ENCODE data around the gene MAD1L1.

MAD1L1 gene

GRCh38 chr7:2201686-2202360 is 30.9 kb downstream of the MAD1L1 start:
- DNase-seq (ENCODE audit: low read depth in 2 of 3, low spot score in 1 of 3): no peak

GRCh38 chr7:2201128-2201527 is 31.6 kb downstream of the MAD1L1 start:
- DNase-seq (ENCODE audit: low read depth in 2 of 3, low spot score in 1 of 3): no peak

GRCh38 chr7:2200584-2200980 is 32.2 kb downstream of the MAD1L1 start:
- no peak for DNase-seq (ENCODE audit: low read depth in 2 of 3, low spot score in 1 of 3)

GRCh38 chr7:2199956-2200583 is 32.7 kb downstream of the MAD1L1 start:
- no peak for DNase-seq (ENCODE audit: low read depth in 2 of 3, low spot score in 1 of 3)

GRCh38 chr7:2199528-2199927 is 33.2 kb downstream of the MAD1L1 start:
- DNase-seq (ENCODE audit: low read depth in 2 of 3, low spot score in 1 of 3): no peak

- no peak for DNase-seq (ENCODE audit: low read depth in 2 of 3, low spot score in 1 of 3)
Measured at GRCh38 chr7:2198760-2199159, 34.0 kb downstream of the MAD1L1 start.

- no peak for DNase-seq (ENCODE audit: low read depth in 2 of 3, low spot score in 1 of 3)
Measured at GRCh38 chr7:2198206-2198605, 34.5 kb downstream of the MAD1L1 start.

GRCh38 chr7:2197436-2198155 is 35.1 kb downstream of the MAD1L1 start:
- no peak for DNase-seq (ENCODE audit: low read depth in 2 of 3, low spot score in 1 of 3)

GRCh38 chr7:2196381-2197378 is 36.1 kb downstream of the MAD1L1 start:
- no peak for DNase-seq (ENCODE audit: low read depth in 2 of 3, low spot score in 1 of 3)

GRCh38 chr7:2195400-2196246 is 37.1 kb downstream of the MAD1L1 start:
- DNase-seq (ENCODE audit: low read depth in 2 of 3, low spot score in 1 of 3): no peak

GRCh38 chr7:2193575-2194305 is 39.0 kb downstream of the MAD1L1 start:
- DNase-seq (ENCODE audit: low read depth in 2 of 3, low spot score in 1 of 3): no peak

GRCh38 chr7:2192831-2193534 is 39.8 kb downstream of the MAD1L1 start:
- DNase-seq (ENCODE audit: low read depth in 2 of 3, low spot score in 1 of 3): no peak

GRCh38 chr7:2191016-2191415 is 41.7 kb downstream of the MAD1L1 start:
- DNase-seq (ENCODE audit: low read depth in 2 of 3, low spot score in 1 of 3): no peak

- DNase-seq (ENCODE audit: low read depth in 2 of 3, low spot score in 1 of 3): no peak
Measured at GRCh38 chr7:2190531-2190930, 42.2 kb downstream of the MAD1L1 start.

- DNase-seq (ENCODE audit: low read depth in 2 of 3, low spot score in 1 of 3): no peak
Measured at GRCh38 chr7:2186166-2186565, 46.6 kb downstream of the MAD1L1 start.

- no peak for DNase-seq (ENCODE audit: low read depth in 2 of 3, low spot score in 1 of 3)
Measured at GRCh38 chr7:2185715-2186114, 47.0 kb downstream of the MAD1L1 start.

- no peak for DNase-seq (ENCODE audit: low read depth in 2 of 3, low spot score in 1 of 3)
Measured at GRCh38 chr7:2182461-2182860, 50.3 kb downstream of the MAD1L1 start.

GRCh38 chr7:2181077-2181854 is 51.5 kb downstream of the MAD1L1 start:
- DNase-seq (ENCODE audit: low read depth in 2 of 3, low spot score in 1 of 3): no peak

Measured in stimulated activated CD4-positive, alpha-beta T cell treated with anti-CD3 and anti-CD28 coated beads, Interleukin-12 subunit alpha, Interleukin-12 subunit beta, amount 100 ng/mL, for 48 hours (primary cell).